Glutamatergic neuron (in vitro differentiated cells): ENCODE results near the gene ZDHHC17. TPM values are rescaled to one million over a fixed set of nuclear protein-coding genes. Genes with fewer than 3 reads are reported as not detected.

Experiments used
- DNase-seq: peaks from one replicate; pipeline ENCODE4 v3.0.0; 2022
- H3K27ac Mint-ChIP-seq: one replicate; pipeline ENCODE4 v1.8.0; 2020; ENCODE audit warnings: mild to moderate bottlenecking, mixed read lengths, inconsistent platforms; ENCODE audit not compliant: unreplicated experiment
- H3K27me3 Mint-ChIP-seq: one replicate; pipeline ENCODE4 v1.8.0; 2020; ENCODE audit warnings: mild to moderate bottlenecking, moderate library complexity, mixed read lengths, inconsistent platforms; ENCODE audit not compliant: unreplicated experiment
- H3K36me3 Mint-ChIP-seq: one replicate; pipeline ENCODE4 v1.8.0; 2020; ENCODE audit warnings: mild to moderate bottlenecking, mixed read lengths, inconsistent platforms; ENCODE audit not compliant: unreplicated experiment
- H3K4me1 Mint-ChIP-seq: one replicate; pipeline ENCODE4 v1.8.0; 2020; ENCODE audit warnings: mild to moderate bottlenecking, low read depth, mixed read lengths, inconsistent platforms; ENCODE audit not compliant: unreplicated experiment
- H3K4me3 Mint-ChIP-seq: one replicate; pipeline ENCODE4 v1.8.0; 2020; ENCODE audit warnings: mild to moderate bottlenecking, mixed read lengths, inconsistent platforms; ENCODE audit not compliant: unreplicated experiment
- H3K9me3 Mint-ChIP-seq: one replicate; pipeline ENCODE4 v1.8.0; 2020; ENCODE audit warnings: mild to moderate bottlenecking, moderate library complexity, mixed read lengths, inconsistent platforms; ENCODE audit not compliant: unreplicated experiment
- CTCF ChIP-seq: fragments of 200-600 bp; sonication (generic); IDR thresholded peaks from one replicate; pipeline ENCODE4 v1.5.0; 2021; ENCODE audit not compliant: partially characterized antibody, unreplicated experiment
- total RNA-seq: library from RNA; stranded (reverse); fragmentation: NEBNext Ultra II Directional; extraction: Animal tissue kit (Norgen Biotek cat#: 25700); gene quantifications from one replicate; pipeline ENCODE4 v1.2.1, GENCODE V29; 2021; ENCODE audit not compliant: unreplicated experiment

ZDHHC17 gene
- total RNA-seq, 1 donor from 2014 or later: 95.5 TPM

- Mint-ChIP-seq H3K27ac (no peak overlapping the region), H3K36me3 (no peaks in the 10 kb centered on the region), H3K4me3 (no peak overlapping the region), H3K27me3 (no peaks in the 10 kb centered on the region), H3K4me1 (peaks cover 8% of the 10 kb centered on the region), H3K9me3 (no peaks in the 10 kb centered on the region)
- DNase-seq: no peak
- TF ChIP-seq CTCF: no peak
Measured at GRCh38 chr12:76787689-76788088, 23.8 kb downstream of the ZDHHC17 start.

GRCh38 chr12:76789335-76790050, 25.6 kb downstream of the ZDHHC17 start:
- no peaks in the 10 kb centered on the region for H3K36me3 Mint-ChIP-seq
- no peak for TF ChIP-seq CTCF
- DNase-seq: no peak
- H3K4me1 Mint-ChIP-seq: peaks cover 8% of the 10 kb centered on the region
- no peaks in the 10 kb centered on the region for H3K27me3 Mint-ChIP-seq
- H3K4me3 Mint-ChIP-seq: no peak overlapping the region
- H3K9me3 Mint-ChIP-seq: no peaks in the 10 kb centered on the region
- H3K27ac Mint-ChIP-seq: no peak overlapping the region

GRCh38 chr12:76790564-76791552, 26.9 kb downstream of the ZDHHC17 start:
- Mint-ChIP-seq H3K4me1 (peaks cover 14% of the 10 kb centered on the region), H3K27me3 (no peaks in the 10 kb centered on the region), H3K36me3 (no peaks in the 10 kb centered on the region), H3K27ac (no peak overlapping the region), H3K4me3 (no peak overlapping the region), H3K9me3 (no peaks in the 10 kb centered on the region)
- no peak for DNase-seq
- TF ChIP-seq CTCF: peak; percentile 81

GRCh38 chr12:76792828-76793227, 28.9 kb downstream of the ZDHHC17 start:
- Mint-ChIP-seq H3K36me3 (no peaks in the 10 kb centered on the region), H3K27ac (no peak overlapping the region), H3K9me3 (no peaks in the 10 kb centered on the region), H3K27me3 (no peaks in the 10 kb centered on the region), H3K4me1 (peaks cover 14% of the 10 kb centered on the region), H3K4me3 (no peak overlapping the region)
- TF ChIP-seq CTCF: no peak
- no peak for DNase-seq
